H9 (cell line): Measurements from ENCODE around the gene CRHR2. TPM values are rescaled to one million over a fixed set of nuclear protein-coding genes. Genes with fewer than 3 reads are reported as not detected.

Experiments
- DNase-seq: peaks from one replicate; pipeline ENCODE4 v3.0.0-alpha.2; 2017
- H2AFZ ChIP-seq: one replicate; pipeline ENCODE4 v1.6.1; 2013; ENCODE audit warnings: mild to moderate bottlenecking, low read length, control low read depth, moderate library complexity
- H2AK5ac ChIP-seq: 2 replicates; pipeline ENCODE4 v1.6.1; 2013; ENCODE audit warnings: low read length, control low read depth, mixed read lengths; ENCODE audit not compliant: insufficient read length
- H2BK120ac ChIP-seq: one replicate; pipeline ENCODE4 v1.6.1; 2013; ENCODE audit warnings: low read depth, mild to moderate bottlenecking, low read length, control low read depth, inconsistent platforms; ENCODE audit not compliant: poor library complexity, severe bottlenecking
- H2BK12ac ChIP-seq: 2 replicates; pipeline ENCODE4 v1.6.1; 2013; ENCODE audit warnings: low read length, control low read depth, mixed read lengths, low read depth; ENCODE audit not compliant: insufficient read length
- H2BK15ac ChIP-seq: 2 replicates; pipeline ENCODE4 v1.6.1; 2013; ENCODE audit warnings: low read depth, low read length, control low read depth
- H2BK20ac ChIP-seq: one replicate; pipeline ENCODE4 v1.6.1; 2013; ENCODE audit warnings: low read depth, mild to moderate bottlenecking, low read length, control low read depth, inconsistent platforms; ENCODE audit not compliant: poor library complexity, severe bottlenecking
- H2BK5ac ChIP-seq: 2 replicates; pipeline ENCODE4 v1.6.1; 2013; ENCODE audit warnings: low read length, control low read depth, mixed read lengths; ENCODE audit not compliant: insufficient read length
- H3K14ac ChIP-seq: 2 replicates; pipeline ENCODE4 v1.6.1; 2013; ENCODE audit warnings: low read length, control low read depth; ENCODE audit not compliant: insufficient read depth
- H3K18ac ChIP-seq: 2 replicates; pipeline ENCODE4 v1.6.1; 2013; ENCODE audit warnings: low read depth, mild to moderate bottlenecking, mixed read lengths, low read length, control low read depth; ENCODE audit not compliant: insufficient read length
- H3K23ac ChIP-seq: 2 replicates; pipeline ENCODE4 v1.6.1; 2013; ENCODE audit warnings: low read length, control low read depth, mixed read lengths, low read depth; ENCODE audit not compliant: insufficient read length
- H3K23me2 ChIP-seq: 2 replicates; pipeline ENCODE4 v1.6.1; 2013; ENCODE audit warnings: low read depth, mild to moderate bottlenecking, mixed read lengths, low read length, control low read depth; ENCODE audit not compliant: insufficient read length, poor library complexity, severe bottlenecking
- H3K27ac ChIP-seq: 2 replicates; pipeline ENCODE4 v1.5.1; 2013; ENCODE audit warnings: low read length, control low read depth, mixed read lengths, low read depth; ENCODE audit not compliant: insufficient read length
- H3K27me3 ChIP-seq: 2 replicates; pipeline ENCODE4 v1.6.1; 2013; ENCODE audit warnings: low read length, control low read depth, inconsistent platforms; ENCODE audit not compliant: insufficient read depth
- H3K4ac ChIP-seq: 2 replicates; pipeline ENCODE4 v1.6.1; 2013; ENCODE audit warnings: low read depth, mild to moderate bottlenecking, control low read depth, inconsistent platforms, low read length, moderate library complexity
- H3K4me1 ChIP-seq: 2 replicates; pipeline ENCODE4 v1.6.1; 2013; ENCODE audit warnings: low read length, control low read depth, inconsistent platforms; ENCODE audit not compliant: insufficient read depth
- H3K4me2 ChIP-seq: 2 replicates; pipeline ENCODE4 v1.6.1; 2013; ENCODE audit warnings: low read length, control low read depth, mixed read lengths; ENCODE audit not compliant: insufficient read length, insufficient read depth
- H3K56ac ChIP-seq: 2 replicates; pipeline ENCODE4 v1.6.1; 2013; ENCODE audit warnings: low read depth, mild to moderate bottlenecking, mixed read lengths, low read length, control low read depth; ENCODE audit not compliant: insufficient read length
- H3K79me1 ChIP-seq: 2 replicates; pipeline ENCODE4 v1.6.1; 2013; ENCODE audit warnings: low read depth, mild to moderate bottlenecking, moderate library complexity, low read length, control low read depth, inconsistent platforms; ENCODE audit not compliant: insufficient read depth, poor library complexity, severe bottlenecking
- H3K79me2 ChIP-seq: 2 replicates; pipeline ENCODE4 v1.6.1; 2013; ENCODE audit warnings: low read length, control low read depth, inconsistent platforms; ENCODE audit not compliant: insufficient read depth
- H3K9ac ChIP-seq: 2 replicates; pipeline ENCODE4 v1.6.1; 2013; ENCODE audit warnings: low read length, control low read depth, mixed read lengths; ENCODE audit not compliant: insufficient read length; ENCODE audit errors: extremely low read depth
- H3K9me3 ChIP-seq: one replicate; pipeline ENCODE4 v1.6.1; 2013; ENCODE audit warnings: low read depth, low read length, inconsistent platforms; ENCODE audit not compliant: control insufficient read depth
- H3T11ph ChIP-seq: one replicate; pipeline ENCODE4 v1.6.1; 2013; ENCODE audit warnings: mild to moderate bottlenecking, low read length, control low read depth, inconsistent platforms
- H4K20me1 ChIP-seq: one replicate; pipeline ENCODE4 v1.6.1; 2013; ENCODE audit not compliant: control insufficient read depth, insufficient read length, insufficient read depth
- H4K5ac ChIP-seq: 2 replicates; pipeline ENCODE4 v1.6.1; 2013; ENCODE audit warnings: low read depth, mild to moderate bottlenecking, mixed read lengths, low read length, control low read depth; ENCODE audit not compliant: insufficient read length
- H4K8ac ChIP-seq: replicated peaks from 2 replicates; pipeline ENCODE4 v1.6.1; 2013; ENCODE audit warnings: low read length, control low read depth, mixed read lengths, low read depth; ENCODE audit not compliant: insufficient read length
- H4K91ac ChIP-seq: 2 replicates; pipeline ENCODE4 v1.6.1; 2013; ENCODE audit warnings: low read depth, mild to moderate bottlenecking, moderate library complexity, mixed read lengths, low read length, control low read depth; ENCODE audit not compliant: insufficient read length
- H3K27ac Mint-ChIP-seq, 3 experiments: 2 replicates in 2 of 3; 3 replicates in 1 of 3; pipeline ENCODE4 v1.8.0; 2020 to 2021; ENCODE audit warnings: mixed read lengths in 3 of 3, mild to moderate bottlenecking in 1 of 3, moderate library complexity in 1 of 3
- H3K27me3 Mint-ChIP-seq: 2 replicates; pipeline ENCODE4 v1.8.0; 2021; ENCODE audit warnings: low read depth, mild to moderate bottlenecking, moderate library complexity, mixed read lengths
- H3K36me3 Mint-ChIP-seq, 3 experiments: 2 replicates in 2 of 3; 3 replicates in 1 of 3; pipeline ENCODE4 v1.8.0; 2020 to 2021; ENCODE audit warnings: low read depth in 3 of 3, mixed read lengths in 3 of 3; ENCODE audit not compliant: insufficient read depth in 1 of 3
- H3K4me1 Mint-ChIP-seq, 2 experiments: 2 replicates each; pipeline ENCODE4 v1.8.0; 2020; ENCODE audit warnings: mixed read lengths in 2 of 2
- H3K4me3 Mint-ChIP-seq, 2 experiments: 2 replicates in 1 of 2; 3 replicates in 1 of 2; pipeline ENCODE4 v1.8.0; 2020 to 2021; ENCODE audit warnings: mild to moderate bottlenecking in 2 of 2, mixed read lengths in 2 of 2, moderate library complexity in 1 of 2
- H3K9me3 Mint-ChIP-seq, 2 experiments: 2 replicates in 1 of 2; 3 replicates in 1 of 2; pipeline ENCODE4 v1.8.0; 2020; ENCODE audit warnings: mild to moderate bottlenecking in 2 of 2, mixed read lengths in 2 of 2, moderate library complexity in 1 of 2
- CTCF ChIP-seq: fragments of 200-600 bp; sonication (generic); conservative IDR thresholded peaks from 3 replicates; pipeline ENCODE4 v1.8.0; 2021; ENCODE audit warnings: antibody characterized with exemption, mild to moderate bottlenecking
- total RNA-seq: library from RNA; stranded (reverse); gene quantifications from 2 replicates; pipeline ENCODE4 v1.2.1, GENCODE V29; 2021

The CRHR2 gene
- total RNA-seq, 1 experiment from 2014 or later: 0.07 TPM

- H3K9me3 ChIP-seq: peaks cover 10% of the 10 kb centered on the region
- H2AFZ ChIP-seq: no peak overlapping the region
- no peaks in the 10 kb centered on the region for H3K79me1 ChIP-seq
- no peak overlapping the region for H3K4me2 ChIP-seq
- Mint-ChIP-seq H3K9me3 (peaks cover 27 to 28% of the 10 kb centered on the region in 2 experiments), H3K36me3 (peaks cover 14 to 21% (median 19%) of the 10 kb centered on the region in 3 experiments), H3K27me3 (peaks cover 21% of the 10 kb centered on the region), H3K4me1 (peaks cover 19 to 31% of the 10 kb centered on the region in 2 experiments), H3K4me3 (no peak overlapping the region; a peak in 1 of 5 replicates), H3K27ac (no peak overlapping the region)
- no peak overlapping the region for H2BK5ac ChIP-seq
- no peak overlapping the region for H4K8ac ChIP-seq
- H3K4ac ChIP-seq: no peak overlapping the region
- H4K5ac ChIP-seq: no peak overlapping the region
- peaks cover 9% of the 10 kb centered on the region; the same call in 1 of the 2 replicates for H3K4me1 ChIP-seq
- H4K20me1 ChIP-seq: no peaks in the 10 kb centered on the region
- no peak overlapping the region for H3K18ac ChIP-seq
- no peak overlapping the region for H2BK120ac ChIP-seq
- H3K56ac ChIP-seq: no peak overlapping the region
- no peak overlapping the region for H4K91ac ChIP-seq
- H2BK20ac ChIP-seq: no peak overlapping the region
- H2BK12ac ChIP-seq: no peak overlapping the region
- no peaks in the 10 kb centered on the region for H3K27me3 ChIP-seq
- no peak for DNase-seq
- no peaks in the 10 kb centered on the region for H3K79me2 ChIP-seq
- H3K14ac ChIP-seq: no peak overlapping the region
- H3K27ac ChIP-seq: no peak overlapping the region
- no peak for TF ChIP-seq CTCF
- no peaks in the 10 kb centered on the region for H3K23me2 ChIP-seq
- H3T11ph ChIP-seq: no peak overlapping the region
- no peak overlapping the region for H3K23ac ChIP-seq
- no peak overlapping the region for H2BK15ac ChIP-seq
- no peak overlapping the region for H2AK5ac ChIP-seq
- no peak overlapping the region for H3K9ac ChIP-seq
These were observed 40.4 kb upstream of the CRHR2 start for GRCh38 chr7:30722671-30723070.
